Right renal pelvis (tissue), 4 donors: ENCODE results near the gene IQGAP3. TPM values are rescaled to one million over a fixed set of nuclear protein-coding genes. Genes with fewer than 3 reads are reported as not detected.

Experiments used
- DNase-seq, 4 donors: peaks; one replicate each; pipeline ENCODE4 v3.0.0-alpha.2; 2013; ENCODE audit warnings: low read depth in 4 of 4, low spot score in 3 of 4, missing footprints in 1 of 4
- polyA plus RNA-seq, 4 donors: library from polyadenylated mRNA; unstranded; fragments of 120-200 nt; gene quantifications; one replicate each; pipeline ENCODE4 v1.2.1, GENCODE V29; 2013; ENCODE audit not compliant: insufficient read length in 4 of 4

The IQGAP3 gene
- polyA plus RNA-seq, 4 donors = 11.2 to 13.2 (median 12.3) TPM

- no peak for DNase-seq
These were observed 24.4 kb downstream of the IQGAP3 start for GRCh38 chr1:156547982-156548381.

GRCh38 chr1:156547434-156547833 lies 24.9 kb downstream of the IQGAP3 start:
- no peak for DNase-seq

GRCh38 chr1:156546267-156546666 lies 26.1 kb downstream of the IQGAP3 start:
- DNase-seq = no peak

- DNase-seq = no peak
These were observed 27.7 kb downstream of the IQGAP3 start for GRCh38 chr1:156544592-156545102.

GRCh38 chr1:156543066-156543465 lies 29.3 kb downstream of the IQGAP3 start:
- no peak for DNase-seq

GRCh38 chr1:156540955-156541354 lies 31.4 kb downstream of the IQGAP3 start:
- DNase-seq = no peak

- DNase-seq = no peak
These were observed 32.5 kb downstream of the IQGAP3 start for GRCh38 chr1:156539818-156540355.

- DNase-seq = no peak
These were observed 33.5 kb downstream of the IQGAP3 start for GRCh38 chr1:156538711-156539440.

GRCh38 chr1:156537027-156537426 lies 35.3 kb downstream of the IQGAP3 start:
- DNase-seq = no peak

GRCh38 chr1:156534424-156535060 lies 37.8 kb downstream of the IQGAP3 start:
- DNase-seq = no peak

GRCh38 chr1:156533568-156534220 lies 38.7 kb downstream of the IQGAP3 start:
- no peak for DNase-seq

- no peak for DNase-seq
These were observed 40.0 kb downstream of the IQGAP3 start for GRCh38 chr1:156532374-156532773.

- no peak for DNase-seq
These were observed 42.4 kb downstream of the IQGAP3 start for GRCh38 chr1:156530006-156530405.

GRCh38 chr1:156528875-156529425 lies 43.4 kb downstream of the IQGAP3 start:
- DNase-seq = no peak

- no peak for DNase-seq
These were observed 44.1 kb downstream of the IQGAP3 start for GRCh38 chr1:156528231-156528630.

- no peak for DNase-seq
These were observed 44.8 kb downstream of the IQGAP3 start for GRCh38 chr1:156527584-156527983.

- DNase-seq = no peak
These were observed 46.4 kb downstream of the IQGAP3 start for GRCh38 chr1:156525856-156526489.

- no peak for DNase-seq
These were observed 47.3 kb downstream of the IQGAP3 start for GRCh38 chr1:156525071-156525501.

- DNase-seq = no peak
These were observed 47.9 kb downstream of the IQGAP3 start for GRCh38 chr1:156524481-156524869.

- no peak for DNase-seq
These were observed 48.4 kb downstream of the IQGAP3 start for GRCh38 chr1:156523801-156524480.
